ENCODE data around the gene ARMC7. TPM values are rescaled to one million over a fixed set of nuclear protein-coding genes. Genes with fewer than 3 reads are reported as not detected.

The ARMC7 gene
- total RNA-seq, 1 donor from 2014 or later = 1.9 TPM

DNA sequence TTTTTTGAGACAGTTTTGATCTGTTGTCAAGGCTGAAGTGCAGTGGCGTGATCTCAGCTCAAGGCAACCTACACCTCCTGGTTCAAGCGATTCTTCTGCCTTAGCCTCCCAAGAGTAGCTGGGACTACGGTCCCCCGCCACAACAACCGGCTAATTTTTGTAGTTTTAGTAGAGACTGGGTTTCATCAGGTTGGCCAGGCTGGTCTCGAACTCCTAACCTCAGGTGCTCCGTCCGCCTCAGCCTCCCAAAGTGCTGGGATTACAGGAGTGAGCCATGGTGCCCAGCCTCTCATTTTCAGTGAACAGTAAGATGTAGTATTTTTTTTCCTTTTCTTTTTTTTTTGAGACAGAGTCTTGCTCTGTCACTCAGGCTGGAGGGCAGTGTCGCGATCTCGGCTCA lies 65.2 kb downstream of the ARMC7 start:
- Histone ChIP-seq H3K27ac (peak overlapping the region; percentile 58), H2AFZ (replicated peaks) (no peak overlapping the region), H3K4me2 (no peak overlapping the region), H3K27me3 (no peaks in the 10 kb centered on the region), H3K79me2 (ENCODE audit: low read depth) (peaks cover 100% of the 10 kb centered on the region), H3K9me3 (ENCODE audit: low read depth) (no peaks in the 10 kb centered on the region), H3F3A (ENCODE audit: low read depth) (peaks cover 69% of the 10 kb centered on the region), H3K4me1 (no peaks in the 10 kb centered on the region), H3K9ac (no peak overlapping the region), H3K4me3 (no peak overlapping the region), H4K20me1 (ENCODE audit: low read depth) (peaks cover 99% of the 10 kb centered on the region), H3K36me3 (peaks cover 24% of the 10 kb centered on the region)
- Mint-ChIP-seq H3K9me3 (no peaks in the 10 kb centered on the region), H3K36me3 (peaks cover 25% of the 10 kb centered on the region), H3K4me3 (no peak overlapping the region), H3K27me3 (ENCODE audit: insufficient read depth, low read depth) (no peaks in the 10 kb centered on the region), H3K4me1 (peaks cover 3% of the 10 kb centered on the region), H3K27ac (no peak overlapping the region)
- TF ChIP-seq, protein P1, sequence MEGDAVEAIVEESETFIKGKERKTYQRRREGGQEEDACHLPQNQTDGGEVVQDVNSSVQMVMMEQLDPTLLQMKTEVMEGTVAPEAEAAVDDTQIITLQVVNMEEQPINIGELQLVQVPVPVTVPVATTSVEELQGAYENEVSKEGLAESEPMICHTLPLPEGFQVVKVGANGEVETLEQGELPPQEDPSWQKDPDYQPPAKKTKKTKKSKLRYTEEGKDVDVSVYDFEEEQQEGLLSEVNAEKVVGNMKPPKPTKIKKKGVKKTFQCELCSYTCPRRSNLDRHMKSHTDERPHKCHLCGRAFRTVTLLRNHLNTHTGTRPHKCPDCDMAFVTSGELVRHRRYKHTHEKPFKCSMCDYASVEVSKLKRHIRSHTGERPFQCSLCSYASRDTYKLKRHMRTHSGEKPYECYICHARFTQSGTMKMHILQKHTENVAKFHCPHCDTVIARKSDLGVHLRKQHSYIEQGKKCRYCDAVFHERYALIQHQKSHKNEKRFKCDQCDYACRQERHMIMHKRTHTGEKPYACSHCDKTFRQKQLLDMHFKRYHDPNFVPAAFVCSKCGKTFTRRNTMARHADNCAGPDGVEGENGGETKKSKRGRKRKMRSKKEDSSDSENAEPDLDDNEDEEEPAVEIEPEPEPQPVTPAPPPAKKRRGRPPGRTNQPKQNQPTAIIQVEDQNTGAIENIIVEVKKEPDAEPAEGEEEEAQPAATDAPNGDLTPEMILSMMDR (IDR thresholded peaks at IDR 0.05) = no peak
- TF ChIP-seq EZH2phosphoT487 (IDR thresholded peaks at IDR 0.05) (no peak), EZH2 (IDR thresholded peaks at IDR 0.05) (no peak)
- no peak for DNase-seq (ENCODE audit: low spot score)

GRCh38 chr17:75176625-75177024 lies 66.9 kb downstream of the ARMC7 start:
- Histone ChIP-seq H3K27ac (peak overlapping the region; percentile 54), H3K4me2 (no peak overlapping the region), H3K4me1 (peaks cover 10% of the 10 kb centered on the region), H3K4me3 (no peak overlapping the region), H3K36me3 (peaks cover 26% of the 10 kb centered on the region), H2AFZ (replicated peaks) (no peak overlapping the region), H3F3A (ENCODE audit: low read depth) (peaks cover 67% of the 10 kb centered on the region), H3K9me3 (ENCODE audit: low read depth) (no peaks in the 10 kb centered on the region), H3K79me2 (ENCODE audit: low read depth) (peaks cover 100% of the 10 kb centered on the region), H3K9ac (no peak overlapping the region), H3K27me3 (no peaks in the 10 kb centered on the region), H4K20me1 (ENCODE audit: low read depth) (peaks cover 99% of the 10 kb centered on the region)
- Mint-ChIP-seq H3K27me3 (ENCODE audit: insufficient read depth, low read depth) (no peaks in the 10 kb centered on the region), H3K4me3 (no peak overlapping the region), H3K36me3 (peaks cover 25% of the 10 kb centered on the region), H3K4me1 (peaks cover 12% of the 10 kb centered on the region), H3K27ac (no peak overlapping the region), H3K9me3 (no peaks in the 10 kb centered on the region)
- no peak for DNase-seq (ENCODE audit: low spot score)
- TF ChIP-seq EZH2phosphoT487 (IDR thresholded peaks at IDR 0.05) (no peak), EZH2 (IDR thresholded peaks at IDR 0.05) (no peak)
- TF ChIP-seq, protein P1 (IDR thresholded peaks at IDR 0.05) = no peak

- Mint-ChIP-seq H3K27me3 (ENCODE audit: insufficient read depth, low read depth) (no peaks in the 10 kb centered on the region), H3K4me1 (peaks cover 13% of the 10 kb centered on the region), H3K27ac (no peak overlapping the region), H3K9me3 (no peaks in the 10 kb centered on the region), H3K36me3 (peaks cover 17% of the 10 kb centered on the region), H3K4me3 (no peak overlapping the region)
- peaks cover 67% of the 10 kb centered on the region for H3F3A ChIP-seq (ENCODE audit: low read depth)
- peaks cover 26% of the 10 kb centered on the region for H3K36me3 ChIP-seq
- no peak overlapping the region for H2AFZ ChIP-seq (replicated peaks)
- H3K9ac ChIP-seq = no peak overlapping the region
- H3K9me3 ChIP-seq (ENCODE audit: low read depth) = no peaks in the 10 kb centered on the region
- no peak for TF ChIP-seq EZH2 (IDR thresholded peaks at IDR 0.05)
- TF ChIP-seq, protein P1 (IDR thresholded peaks at IDR 0.05) = no peak
- TF ChIP-seq EZH2phosphoT487 (IDR thresholded peaks at IDR 0.05) = no peak
- no peak overlapping the region for H3K4me2 ChIP-seq
- no peak overlapping the region for H3K4me3 ChIP-seq
- H4K20me1 ChIP-seq (ENCODE audit: low read depth) = peaks cover 88% of the 10 kb centered on the region
- peaks cover 94% of the 10 kb centered on the region for H3K79me2 ChIP-seq (ENCODE audit: low read depth)
- no peaks in the 10 kb centered on the region for H3K27me3 ChIP-seq
- H3K4me1 ChIP-seq = peaks cover 10% of the 10 kb centered on the region
- H3K27ac ChIP-seq = no peak overlapping the region
- no peak for DNase-seq (ENCODE audit: low spot score)
These were observed 68.7 kb downstream of the ARMC7 start for GRCh38 chr17:75178453-75178852.

Small RNA genes within 50 kb of the gene (small RNA-seq; reads per million reads assigned to genes)
- gene AC111186.1 (not detected), gene RF00019 (not detected)

Other genes starting within 250 kb of the ARMC7 start
- 7.4 and 25.3 TPM in 2 replicates for gene FDXR, start 237.0 kb upstream of the ARMC7 start, total RNA-seq (ENCODE audit: low replicate concordance)
- 0.36 TPM in 1 of 2 replicates, not detected in the other for gene FADS6, start 216.3 kb upstream of the ARMC7 start, total RNA-seq (ENCODE audit: low replicate concordance)
- 0.25 TPM in 1 of 2 replicates, not detected in the other for gene USH1G, start 186.7 kb upstream of the ARMC7 start, total RNA-seq (ENCODE audit: low replicate concordance)
- not detected in 2 replicates for gene OTOP2, start 185.7 kb upstream of the ARMC7 start, total RNA-seq (ENCODE audit: low replicate concordance)
- not detected in 2 replicates for gene OTOP3, start 174.1 kb upstream of the ARMC7 start, total RNA-seq (ENCODE audit: low replicate concordance)
- 3.5 and 5.0 TPM in 2 replicates for gene HID1, start 137.2 kb upstream of the ARMC7 start, total RNA-seq (ENCODE audit: low replicate concordance)
- 4.0 and 15.8 TPM in 2 replicates for gene CDR2L, start 122.3 kb upstream of the ARMC7 start, total RNA-seq (ENCODE audit: low replicate concordance)
- gene MRPL58, start 97.3 kb upstream of the ARMC7 start, total RNA-seq (ENCODE audit: low replicate concordance) = 50.8 and 52.8 TPM in 2 replicates
- 209 and 268 TPM in 2 replicates for gene ATP5PD, start 63.0 kb upstream of the ARMC7 start, total RNA-seq (ENCODE audit: low replicate concordance)
- gene KCTD2, start 62.7 kb upstream of the ARMC7 start, total RNA-seq (ENCODE audit: low replicate concordance) = 28.9 and 32.9 TPM in 2 replicates
- 3.4 and 19.9 TPM in 2 replicates for gene SLC16A5, start 22.0 kb upstream of the ARMC7 start, total RNA-seq (ENCODE audit: low replicate concordance)
- gene NT5C, start 21.8 kb downstream of the ARMC7 start, total RNA-seq (ENCODE audit: low replicate concordance) = 45.8 and 117 TPM in 2 replicates
- 236 and 286 TPM in 2 replicates for gene JPT1, start 44.5 kb downstream of the ARMC7 start, total RNA-seq (ENCODE audit: low replicate concordance)
- 250 and 372 TPM in 2 replicates for gene SUMO2, start 73.0 kb downstream of the ARMC7 start, total RNA-seq (ENCODE audit: low replicate concordance)
- 58.2 and 88.6 TPM in 2 replicates for gene NUP85, start 95.7 kb downstream of the ARMC7 start, total RNA-seq (ENCODE audit: low replicate concordance)
- gene GGA3, start 151.6 kb downstream of the ARMC7 start, total RNA-seq (ENCODE audit: low replicate concordance) = 28.0 and 37.3 TPM in 2 replicates
- gene MRPS7, start 151.9 kb downstream of the ARMC7 start, total RNA-seq (ENCODE audit: low replicate concordance) = 43.3 and 48.7 TPM in 2 replicates
- 17.7 and 27.5 TPM in 2 replicates for gene MIF4GD, start 161.3 kb downstream of the ARMC7 start, total RNA-seq (ENCODE audit: low replicate concordance)
- 5.2 and 10.4 TPM in 2 replicates for gene SLC25A19, start 179.5 kb downstream of the ARMC7 start, total RNA-seq (ENCODE audit: low replicate concordance)

All from neural progenitor cell (in vitro differentiated cells).